Mesendoderm (in vitro differentiated cells): ENCODE data around the gene FAM78A.

ENCODE experiments used
- DNase-seq: peaks from one replicate; pipeline ENCODE4 v3.0.0; 2013
- H2AK5ac ChIP-seq: 2 replicates; pipeline ENCODE4 v1.6.1; 2013; ENCODE audit warnings: low read length, inconsistent platforms
- H2BK120ac ChIP-seq: 2 replicates; pipeline ENCODE4 v1.6.1; 2013; ENCODE audit warnings: low read depth, mild to moderate bottlenecking, low read length, moderate library complexity, mixed read lengths
- H2BK15ac ChIP-seq: replicated peaks from 2 replicates; pipeline ENCODE4 v1.6.1; 2013; ENCODE audit warnings: low read depth, mild to moderate bottlenecking, moderate library complexity
- H2BK5ac ChIP-seq: 2 replicates; pipeline ENCODE4 v1.6.1; 2013; ENCODE audit warnings: low read length, inconsistent platforms
- H3K18ac ChIP-seq: 2 replicates; pipeline ENCODE4 v1.6.1; 2013; ENCODE audit warnings: mild to moderate bottlenecking, low read length, mixed read lengths
- H3K23ac ChIP-seq: one replicate; pipeline ENCODE4 v1.6.1; 2013; ENCODE audit warnings: low read length
- H3K27ac ChIP-seq: 2 replicates; pipeline ENCODE4 v1.5.1; 2013; ENCODE audit warnings: low read depth, mild to moderate bottlenecking, inconsistent platforms, low read length, moderate library complexity
- H3K27me3 ChIP-seq: 2 replicates; pipeline ENCODE4 v1.6.1; 2013; ENCODE audit warnings: low read length, control low read depth, mild to moderate bottlenecking, inconsistent platforms; ENCODE audit not compliant: insufficient read depth, poor library complexity
- H3K36me3 ChIP-seq: 2 replicates; pipeline ENCODE4 v1.6.1; 2013; ENCODE audit warnings: low read length, inconsistent platforms; ENCODE audit not compliant: control insufficient read depth, insufficient read depth
- H3K4ac ChIP-seq: one replicate; pipeline ENCODE4 v1.6.1; 2013; ENCODE audit warnings: low read depth, mild to moderate bottlenecking, low read length, moderate library complexity
- H3K4me1 ChIP-seq: 2 replicates; pipeline ENCODE4 v1.6.1; 2013; ENCODE audit warnings: low read depth, low read length, inconsistent platforms; ENCODE audit not compliant: control insufficient read depth
- H3K4me2 ChIP-seq: 2 replicates; pipeline ENCODE4 v1.6.1; 2013; ENCODE audit warnings: low read length
- H3K4me3 ChIP-seq: 2 replicates; pipeline ENCODE4 v1.5.1; 2013; ENCODE audit warnings: mild to moderate bottlenecking, low read length
- H3K56ac ChIP-seq: one replicate; pipeline ENCODE4 v1.6.1; 2013; ENCODE audit warnings: low read length
- H3K79me1 ChIP-seq: 2 replicates; pipeline ENCODE4 v1.6.1; 2013; ENCODE audit warnings: low read length, inconsistent platforms
- H3K79me2 ChIP-seq: 2 replicates; pipeline ENCODE4 v1.6.1; 2013; ENCODE audit warnings: mild to moderate bottlenecking, low read length; ENCODE audit not compliant: control insufficient read depth, insufficient read depth
- H3K9ac ChIP-seq: 2 replicates; pipeline ENCODE4 v1.6.1; 2013; ENCODE audit warnings: low read length, inconsistent platforms
- H4K5ac ChIP-seq: one replicate; pipeline ENCODE4 v1.6.1; 2013; ENCODE audit warnings: low read length
- H4K8ac ChIP-seq: one replicate; pipeline ENCODE4 v1.6.1; 2013; ENCODE audit warnings: low read depth, mild to moderate bottlenecking, control low read depth, low read length, moderate library complexity
- WGBS: extraction: QIAGEN DNeasy Blood & Tissue Kit; methylation state at CpG from one replicate; pipeline ENCODE4 v1.1.7; 2013; ENCODE audit warnings: low lambda C conversion rate, missing lambda C conversion rate; ENCODE audit not compliant: insufficient coverage; ENCODE audit errors: extremely low coverage; 5-methylcytosine and 5-hydroxymethylcytosine counted together

FAM78A gene

DNA sequence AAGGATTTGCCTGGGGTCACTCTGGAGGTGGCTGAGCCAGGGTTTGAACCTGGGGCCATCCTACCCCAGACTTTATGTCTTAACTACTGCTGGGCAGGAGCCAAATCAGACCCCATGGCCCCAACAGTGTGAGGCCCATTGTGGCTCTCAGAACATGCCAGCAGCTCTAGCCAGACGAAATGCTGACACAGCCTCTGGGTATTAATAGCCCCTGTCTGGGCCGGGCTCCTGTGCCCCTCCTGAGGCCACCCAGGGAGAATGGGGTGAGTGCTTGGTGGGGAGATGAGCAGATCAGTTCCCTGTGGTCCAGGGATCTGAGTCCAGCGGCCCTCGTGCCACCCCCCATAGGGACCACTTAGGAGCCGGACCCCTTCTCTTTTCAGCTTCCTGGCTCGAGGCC lies 11.0 kb upstream of the FAM78A start:
- H4K5ac ChIP-seq = no peak overlapping the region
- no peak overlapping the region for H3K18ac ChIP-seq
- no peak overlapping the region for H3K23ac ChIP-seq
- no peak for DNase-seq
- no peak overlapping the region for H3K4me2 ChIP-seq
- no peak overlapping the region for H2BK5ac ChIP-seq
- H2AK5ac ChIP-seq = no peak overlapping the region
- H3K27ac ChIP-seq = no peak overlapping the region
- H3K4ac ChIP-seq = no peak overlapping the region
- H3K4me3 ChIP-seq = no peak overlapping the region
- H3K4me1 ChIP-seq = no peaks in the 10 kb centered on the region
- WGBS = no CpG with 5 or more reads among the region's 6 CpGs
- H3K36me3 ChIP-seq = no peaks in the 10 kb centered on the region
- no peaks in the 10 kb centered on the region for H3K27me3 ChIP-seq
- H3K79me1 ChIP-seq = no peaks in the 10 kb centered on the region
- no peak overlapping the region for H4K8ac ChIP-seq
- H3K79me2 ChIP-seq = no peaks in the 10 kb centered on the region
- H2BK120ac ChIP-seq = no peak overlapping the region
- H3K9ac ChIP-seq = no peak overlapping the region
- no peak overlapping the region for H3K56ac ChIP-seq
- no peak overlapping the region for H2BK15ac ChIP-seq

DNA sequence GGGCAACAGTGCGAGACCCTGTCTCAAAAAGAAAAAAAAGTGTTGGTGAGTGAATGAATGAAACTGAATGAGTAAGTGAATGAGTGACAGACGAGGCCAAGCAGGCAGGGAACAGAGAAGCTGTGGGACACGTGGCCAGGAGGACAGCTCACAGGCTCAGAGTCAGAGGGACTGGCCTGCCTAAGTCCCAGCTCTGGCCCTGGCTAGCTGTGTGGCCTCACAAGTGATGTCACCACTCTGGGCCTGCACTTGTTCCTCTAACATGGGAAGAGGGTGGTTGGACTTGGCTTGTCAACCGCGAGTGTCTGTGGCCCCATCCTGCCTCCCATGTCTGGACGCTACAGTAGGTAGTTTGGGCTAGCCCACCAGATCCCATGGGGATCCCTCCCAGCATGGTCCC lies 8.5 kb upstream of the FAM78A start:
- Histone ChIP-seq H4K5ac (no peak overlapping the region), H3K27ac (no peak overlapping the region), H2AK5ac (no peak overlapping the region), H2BK120ac (no peak overlapping the region), H3K9ac (no peak overlapping the region), H2BK5ac (no peak overlapping the region), H3K23ac (no peak overlapping the region), H3K4me1 (no peaks in the 10 kb centered on the region), H3K18ac (no peak overlapping the region), H3K27me3 (no peaks in the 10 kb centered on the region), H3K79me2 (no peaks in the 10 kb centered on the region), H2BK15ac (no peak overlapping the region), H4K8ac (no peak overlapping the region), H3K4ac (no peak overlapping the region), H3K4me3 (no peak overlapping the region), H3K79me1 (no peaks in the 10 kb centered on the region), H3K4me2 (no peak overlapping the region), H3K36me3 (no peaks in the 10 kb centered on the region), H3K56ac (no peak overlapping the region)
- DNase-seq = no peak
- WGBS = no CpG with 5 or more reads among the region's 6 CpGs

DNA sequence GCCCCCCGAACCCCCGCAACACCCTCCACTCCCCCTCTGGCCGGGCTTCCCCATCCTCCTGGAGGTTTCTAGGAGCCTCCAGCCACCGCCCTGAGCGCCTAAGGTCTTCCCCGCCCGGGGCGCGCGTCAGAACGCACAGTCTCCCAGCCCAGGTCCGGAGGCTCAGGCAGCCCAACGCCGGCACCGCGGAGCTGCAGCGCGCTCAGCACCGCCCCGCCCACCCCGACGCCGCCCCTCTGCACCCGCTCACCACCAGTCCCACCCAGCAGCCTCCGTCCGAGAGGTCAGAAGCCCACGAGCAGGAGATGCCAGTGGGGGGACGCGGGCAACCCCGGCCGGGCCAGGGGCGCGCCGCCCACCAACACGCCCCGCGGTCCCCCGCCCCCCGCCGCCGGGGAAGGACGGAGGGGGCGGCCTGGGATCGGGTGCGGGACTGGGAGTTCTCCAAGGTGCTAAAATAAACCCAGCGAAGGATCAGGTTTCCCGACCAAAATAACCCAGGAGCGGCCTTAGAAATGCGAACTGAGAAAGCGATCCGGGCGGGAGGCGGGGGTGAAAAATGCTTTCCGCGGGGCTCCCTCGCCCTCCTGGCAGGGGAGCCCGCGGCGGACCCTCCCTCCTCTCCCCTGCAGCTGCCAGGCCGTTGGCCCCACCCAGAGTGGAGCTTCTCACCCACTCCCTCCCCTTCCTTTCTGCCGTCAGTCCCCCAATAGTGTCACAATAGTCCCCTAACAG lies 6.5 kb upstream of the FAM78A start:
- Histone ChIP-seq H2AK5ac (no peak overlapping the region), H4K8ac (no peak overlapping the region), H3K79me1 (no peaks in the 10 kb centered on the region), H3K36me3 (no peaks in the 10 kb centered on the region), H3K56ac (peak overlapping the region; percentile 47), H2BK120ac (no peak overlapping the region), H2BK5ac (no peak overlapping the region), H3K4me2 (no peak overlapping the region), H3K27me3 (no peaks in the 10 kb centered on the region), H3K4ac (no peak overlapping the region), H4K5ac (no peak overlapping the region), H2BK15ac (no peak overlapping the region), H3K4me3 (no peak overlapping the region), H3K18ac (no peak overlapping the region), H3K23ac (no peak overlapping the region), H3K27ac (no peak overlapping the region), H3K9ac (no peak overlapping the region), H3K4me1 (no peaks in the 10 kb centered on the region), H3K79me2 (no peaks in the 10 kb centered on the region)
- WGBS = no CpG with 5 or more reads among the region's 61 CpGs
- peak; percentile 80 for DNase-seq

DNA sequence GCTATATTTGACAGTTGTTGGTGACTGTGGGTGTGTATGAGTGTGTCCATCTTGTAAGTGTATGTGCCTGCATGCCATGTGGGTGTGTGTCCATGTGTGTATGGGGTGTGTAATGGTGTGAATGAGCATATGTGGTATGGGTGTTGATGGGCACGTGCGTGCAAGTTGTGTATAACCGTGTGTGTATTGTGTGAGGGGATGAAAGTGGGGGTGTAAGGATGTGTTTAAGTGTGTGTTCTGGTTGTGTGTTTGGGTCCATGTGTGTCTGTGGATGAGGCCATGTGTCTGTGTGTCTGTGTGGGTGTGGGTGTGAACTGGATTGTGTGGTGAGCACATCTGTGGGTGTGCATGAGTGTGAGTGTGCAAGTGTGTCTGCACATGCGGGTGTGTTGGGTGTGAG lies 5.9 kb upstream of the FAM78A start:
- no peak overlapping the region for H3K4me3 ChIP-seq
- no peak overlapping the region for H2BK5ac ChIP-seq
- no peaks in the 10 kb centered on the region for H3K79me1 ChIP-seq

DNA sequence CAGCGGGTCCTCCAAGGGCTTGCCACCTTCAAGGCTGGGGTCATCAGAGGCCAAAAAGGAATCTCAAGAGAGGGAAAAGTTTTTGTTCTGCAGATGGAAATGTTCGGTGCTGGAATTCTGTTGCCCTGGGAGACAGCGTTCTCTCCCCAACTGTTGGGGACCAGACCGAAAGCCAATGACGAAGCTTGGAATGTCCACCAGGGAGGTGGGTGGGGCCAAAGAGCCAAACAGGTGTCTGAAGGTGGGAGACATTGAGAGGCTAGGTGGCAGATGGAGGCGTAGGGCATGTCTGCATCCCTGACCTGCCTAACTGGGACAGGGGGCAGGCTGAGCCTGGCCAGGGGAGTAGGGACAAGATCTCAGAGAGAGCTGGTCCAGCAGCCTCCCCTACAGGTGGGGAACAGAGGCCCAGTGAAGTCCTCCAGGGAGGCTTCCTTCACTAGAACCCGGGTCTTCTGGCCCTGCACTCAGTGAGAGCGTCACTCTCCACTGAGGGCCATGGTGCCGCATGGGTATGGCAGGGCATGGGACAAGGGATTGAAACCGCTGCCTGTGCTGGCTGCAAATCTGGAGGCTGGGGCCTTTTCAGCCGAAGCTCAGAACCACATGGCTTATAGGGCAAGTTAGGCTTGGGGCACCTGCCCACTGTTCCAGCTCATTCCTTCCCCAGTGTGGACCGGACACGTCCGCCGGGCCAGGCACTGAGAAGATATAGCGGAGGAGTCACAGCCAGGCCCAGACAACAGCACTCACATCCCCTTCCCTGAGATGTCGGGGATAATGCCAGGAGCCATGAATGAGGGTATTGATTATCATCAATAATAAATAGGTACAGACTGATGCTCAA lies 5.0 kb upstream of the FAM78A start:
- H3K9ac ChIP-seq = no peak overlapping the region
- H3K4me3 ChIP-seq = no peak overlapping the region
- no peak overlapping the region for H3K4ac ChIP-seq
- no peaks in the 10 kb centered on the region for H3K36me3 ChIP-seq
- no peaks in the 10 kb centered on the region for H3K4me1 ChIP-seq
- H3K23ac ChIP-seq = no peak overlapping the region
- H3K27me3 ChIP-seq = peaks cover 1% of the 10 kb centered on the region
- no peak overlapping the region for H2AK5ac ChIP-seq
- DNase-seq = no peak
- H4K8ac ChIP-seq = no peak overlapping the region
- H3K56ac ChIP-seq = no peak overlapping the region
- no peak overlapping the region for H3K4me2 ChIP-seq
- WGBS = no CpG with 5 or more reads among the region's 17 CpGs
- no peaks in the 10 kb centered on the region for H3K79me2 ChIP-seq
- no peak overlapping the region for H2BK5ac ChIP-seq
- no peak overlapping the region for H4K5ac ChIP-seq
- no peak overlapping the region for H2BK120ac ChIP-seq
- no peak overlapping the region for H3K18ac ChIP-seq
- no peak overlapping the region for H3K27ac ChIP-seq
- no peaks in the 10 kb centered on the region for H3K79me1 ChIP-seq
- no peak overlapping the region for H2BK15ac ChIP-seq

More for the DNA sequence above, 5.9 kb upstream of the FAM78A start:
- Histone ChIP-seq H3K23ac (peak overlapping the region; percentile 15), H3K56ac (no peak overlapping the region), H3K4ac (no peak overlapping the region), H2BK120ac (no peak overlapping the region), H3K36me3 (no peaks in the 10 kb centered on the region), H2BK15ac (no peak overlapping the region), H3K79me2 (no peaks in the 10 kb centered on the region), H3K27ac (no peak overlapping the region), H3K27me3 (no peaks in the 10 kb centered on the region), H2AK5ac (peak overlapping the region; percentile 59), H3K4me2 (no peak overlapping the region), H4K5ac (no peak overlapping the region), H3K9ac (no peak overlapping the region), H3K4me1 (no peaks in the 10 kb centered on the region), H3K18ac (no peak overlapping the region), H4K8ac (no peak overlapping the region)
- no peak for DNase-seq
- 100% methylated on average over 1 of the region's 4 CpGs for WGBS
